GM23338 (cell line): Measurements from ENCODE around the gene SERPINB2. TPM values are rescaled to one million over a fixed set of nuclear protein-coding genes. Genes with fewer than 3 reads are reported as not detected.

Source experiments
- ATAC-seq: fragments of 200-7000 bp; cut with Tn5 transposase; 3 replicates; pipeline ENCODE4 v1.9.1; 2020
- DNase-seq: peaks from one replicate; pipeline ENCODE4 v3.0.0-alpha.2; 2015; ENCODE audit warnings: low spot score
- H2AFZ ChIP-seq: fragments of 200-600 bp; sonication (generic); 2 replicates; pipeline ENCODE4 v1.8.0; 2016; ENCODE audit warnings: antibody characterized with exemption, mild to moderate bottlenecking, moderate library complexity
- H3F3A ChIP-seq: fragments of 200-600 bp; sonication (generic); replicated peaks from 2 replicates; pipeline ENCODE4 v1.8.0; 2017; ENCODE audit warnings: antibody characterized with exemption, mixed run types, low read depth
- H3K27ac ChIP-seq: fragments of 200-600 bp; sonication (generic); 2 replicates; pipeline ENCODE4 v1.6.1; 2016; ENCODE audit warnings: low read depth
- H3K27me3 ChIP-seq: fragments of 200-600 bp; sonication (generic); 2 replicates; pipeline ENCODE4 v1.8.0; 2016; ENCODE audit warnings: mild to moderate bottlenecking, mixed run types, moderate library complexity; ENCODE audit not compliant: insufficient read depth
- H3K36me3 ChIP-seq: fragments of 200-600 bp; sonication (generic); 2 replicates; pipeline ENCODE4 v1.8.0; 2016; ENCODE audit warnings: mild to moderate bottlenecking; ENCODE audit not compliant: insufficient read depth
- H3K4me1 ChIP-seq: fragments of 200-600 bp; sonication (generic); 2 replicates; pipeline ENCODE4 v1.8.0; 2016; ENCODE audit warnings: mild to moderate bottlenecking, moderate library complexity; ENCODE audit not compliant: insufficient read depth
- H3K4me2 ChIP-seq: fragments of 200-600 bp; sonication (generic); 2 replicates; pipeline ENCODE4 v1.7.1; 2017; ENCODE audit warnings: mixed run types
- H3K4me3 ChIP-seq: fragments of 200-600 bp; sonication (generic); 2 replicates; pipeline ENCODE4 v1.6.1; 2016; ENCODE audit warnings: mixed run types
- H3K79me2 ChIP-seq: fragments of 200-600 bp; sonication (generic); replicated peaks from 2 replicates; pipeline ENCODE4 v1.8.0; 2017; ENCODE audit warnings: mild to moderate bottlenecking; ENCODE audit not compliant: insufficient read depth
- H3K9me2 ChIP-seq: fragments of 200-600 bp; sonication (generic); 2 replicates; pipeline ENCODE4 v1.8.0; 2017; ENCODE audit not compliant: insufficient read depth
- H4K20me1 ChIP-seq: fragments of 200-600 bp; sonication (generic); replicated peaks from 2 replicates; pipeline ENCODE4 v1.8.0; 2017; ENCODE audit warnings: mild to moderate bottlenecking; ENCODE audit not compliant: insufficient read depth
- H3K27ac Mint-ChIP-seq: 2 replicates; pipeline ENCODE4 v1.8.0; 2020; ENCODE audit warnings: inconsistent platforms, mild to moderate bottlenecking, moderate library complexity, mixed read lengths
- H3K27me3 Mint-ChIP-seq: 3 replicates; pipeline ENCODE4 v1.8.0; 2022; ENCODE audit warnings: low read depth, mild to moderate bottlenecking, moderate library complexity, mixed read lengths, inconsistent platforms; ENCODE audit not compliant: insufficient read depth, poor library complexity
- H3K36me3 Mint-ChIP-seq: 3 replicates; pipeline ENCODE4 v1.8.0; 2021; ENCODE audit warnings: low read depth, mild to moderate bottlenecking, inconsistent platforms, moderate library complexity, mixed read lengths
- H3K4me1 Mint-ChIP-seq: 3 replicates; pipeline ENCODE4 v1.8.0; 2020; ENCODE audit warnings: mild to moderate bottlenecking, inconsistent platforms, mixed read lengths
- H3K4me3 Mint-ChIP-seq: 3 replicates; pipeline ENCODE4 v1.8.0; 2021; ENCODE audit warnings: moderate library complexity, mild to moderate bottlenecking, inconsistent platforms, mixed read lengths
- H3K9me3 Mint-ChIP-seq: 3 replicates; pipeline ENCODE4 v1.8.0; 2020; ENCODE audit warnings: moderate library complexity, mild to moderate bottlenecking, inconsistent platforms, mixed read lengths
- POLR2AphosphoS5 ChIP-seq: IDR thresholded peaks from 2 replicates; pipeline ENCODE4 v1.6.1; 2016; ENCODE audit warnings: antibody characterized with exemption, low read depth
- REST ChIP-seq: IDR thresholded peaks from one replicate; pipeline ENCODE4 v1.6.1; 2018; ENCODE audit warnings: antibody characterized with exemption; ENCODE audit not compliant: unreplicated experiment
- STAT1 ChIP-seq: IDR thresholded peaks from one replicate; pipeline ENCODE4 v1.6.1; 2016; ENCODE audit warnings: antibody characterized with exemption; ENCODE audit not compliant: unreplicated experiment
- ZNF331 ChIP-seq: fragments of 250-450 bp; sonication (Bioruptor Pico); IDR thresholded peaks from 2 replicates; pipeline ENCODE4 v1.5.0; 2020; ENCODE audit warnings: low read depth, mild to moderate bottlenecking, moderate library complexity
- polyA plus RNA-seq: library from polyadenylated mRNA; unstranded; fragments of >200 nt; fragmentation: Nextera tagmentation; extraction: Ambion mirVana; gene quantifications from 2 replicates; pipeline ENCODE4 v1.2.1, GENCODE V29; 2016
- total RNA-seq: library from RNA; depleted of rRNA; stranded (reverse); fragments of >200 nt; shearing (Covaris generic); gene quantifications from 2 replicates; pipeline ENCODE4 v1.2.3, GENCODE V29; 2014
- TF ChIP-seq, protein P1 (sequence below): fragments of 250-450 bp; sonication (Bioruptor Pico); IDR thresholded peaks from 2 replicates; pipeline ENCODE4 v1.5.0; 2020; ENCODE audit warnings: mild to moderate bottlenecking, moderate library complexity

Gene SERPINB2
- total and polyA plus RNA-seq, 2 experiments from 2014 or later, result not detected

GRCh38 chr18:63892566-63892965 is 5.1 kb downstream of the SERPINB2 start:
- no peak overlapping the region for H3K27ac ChIP-seq
- no peaks in the 10 kb centered on the region for H3F3A ChIP-seq
- no peaks in the 10 kb centered on the region for H3K79me2 ChIP-seq
- H3K4me3 Mint-ChIP-seq, result no peak overlapping the region
- no peak for TF ChIP-seq REST
- TF ChIP-seq, protein P1, sequence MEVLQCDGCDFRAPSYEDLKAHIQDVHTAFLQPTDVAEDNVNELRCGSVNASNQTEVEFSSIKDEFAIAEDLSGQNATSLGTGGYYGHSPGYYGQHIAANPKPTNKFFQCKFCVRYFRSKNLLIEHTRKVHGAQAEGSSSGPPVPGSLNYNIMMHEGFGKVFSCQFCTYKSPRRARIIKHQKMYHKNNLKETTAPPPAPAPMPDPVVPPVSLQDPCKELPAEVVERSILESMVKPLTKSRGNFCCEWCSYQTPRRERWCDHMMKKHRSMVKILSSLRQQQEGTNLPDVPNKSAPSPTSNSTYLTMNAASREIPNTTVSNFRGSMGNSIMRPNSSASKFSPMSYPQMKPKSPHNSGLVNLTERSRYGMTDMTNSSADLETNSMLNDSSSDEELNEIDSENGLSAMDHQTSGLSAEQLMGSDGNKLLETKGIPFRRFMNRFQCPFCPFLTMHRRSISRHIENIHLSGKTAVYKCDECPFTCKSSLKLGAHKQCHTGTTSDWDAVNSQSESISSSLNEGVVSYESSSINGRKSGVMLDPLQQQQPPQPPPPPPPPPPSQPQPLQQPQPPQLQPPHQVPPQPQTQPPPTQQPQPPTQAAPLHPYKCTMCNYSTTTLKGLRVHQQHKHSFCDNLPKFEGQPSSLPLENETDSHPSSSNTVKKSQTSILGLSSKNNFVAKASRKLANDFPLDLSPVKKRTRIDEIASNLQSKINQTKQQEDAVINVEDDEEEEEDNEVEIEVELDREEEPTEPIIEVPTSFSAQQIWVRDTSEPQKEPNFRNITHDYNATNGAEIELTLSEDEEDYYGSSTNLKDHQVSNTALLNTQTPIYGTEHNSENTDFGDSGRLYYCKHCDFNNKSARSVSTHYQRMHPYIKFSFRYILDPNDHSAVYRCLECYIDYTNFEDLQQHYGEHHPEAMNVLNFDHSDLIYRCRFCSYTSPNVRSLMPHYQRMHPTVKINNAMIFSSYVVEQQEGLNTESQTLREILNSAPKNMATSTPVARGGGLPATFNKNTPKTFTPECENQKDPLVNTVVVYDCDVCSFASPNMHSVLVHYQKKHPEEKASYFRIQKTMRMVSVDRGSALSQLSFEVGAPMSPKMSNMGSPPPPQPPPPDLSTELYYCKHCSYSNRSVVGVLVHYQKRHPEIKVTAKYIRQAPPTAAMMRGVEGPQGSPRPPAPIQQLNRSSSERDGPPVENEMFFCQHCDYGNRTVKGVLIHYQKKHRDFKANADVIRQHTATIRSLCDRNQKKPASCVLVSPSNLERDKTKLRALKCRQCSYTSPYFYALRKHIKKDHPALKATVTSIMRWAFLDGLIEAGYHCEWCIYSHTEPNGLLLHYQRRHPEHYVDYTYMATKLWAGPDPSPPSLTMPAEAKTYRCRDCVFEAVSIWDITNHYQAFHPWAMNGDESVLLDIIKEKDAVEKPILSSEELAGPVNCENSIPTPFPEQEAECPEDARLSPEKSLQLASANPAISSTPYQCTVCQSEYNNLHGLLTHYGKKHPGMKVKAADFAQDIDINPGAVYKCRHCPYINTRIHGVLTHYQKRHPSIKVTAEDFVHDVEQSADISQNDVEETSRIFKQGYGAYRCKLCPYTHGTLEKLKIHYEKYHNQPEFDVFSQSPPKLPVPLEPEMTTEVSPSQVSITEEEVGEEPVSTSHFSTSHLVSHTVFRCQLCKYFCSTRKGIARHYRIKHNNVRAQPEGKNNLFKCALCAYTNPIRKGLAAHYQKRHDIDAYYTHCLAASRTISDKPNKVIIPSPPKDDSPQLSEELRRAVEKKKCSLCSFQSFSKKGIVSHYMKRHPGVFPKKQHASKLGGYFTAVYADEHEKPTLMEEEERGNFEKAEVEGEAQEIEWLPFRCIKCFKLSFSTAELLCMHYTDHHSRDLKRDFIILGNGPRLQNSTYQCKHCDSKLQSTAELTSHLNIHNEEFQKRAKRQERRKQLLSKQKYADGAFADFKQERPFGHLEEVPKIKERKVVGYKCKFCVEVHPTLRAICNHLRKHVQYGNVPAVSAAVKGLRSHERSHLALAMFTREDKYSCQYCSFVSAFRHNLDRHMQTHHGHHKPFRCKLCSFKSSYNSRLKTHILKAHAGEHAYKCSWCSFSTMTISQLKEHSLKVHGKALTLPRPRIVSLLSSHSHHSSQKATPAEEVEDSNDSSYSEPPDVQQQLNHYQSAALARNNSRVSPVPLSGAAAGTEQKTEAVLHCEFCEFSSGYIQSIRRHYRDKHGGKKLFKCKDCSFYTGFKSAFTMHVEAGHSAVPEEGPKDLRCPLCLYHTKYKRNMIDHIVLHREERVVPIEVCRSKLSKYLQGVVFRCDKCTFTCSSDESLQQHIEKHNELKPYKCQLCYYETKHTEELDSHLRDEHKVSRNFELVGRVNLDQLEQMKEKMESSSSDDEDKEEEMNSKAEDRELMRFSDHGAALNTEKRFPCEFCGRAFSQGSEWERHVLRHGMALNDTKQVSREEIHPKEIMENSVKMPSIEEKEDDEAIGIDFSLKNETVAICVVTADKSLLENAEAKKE (CRISPR knock-in tag), result no peak
- no peak for TF ChIP-seq ZNF331 (CRISPR knock-in tag)
- no peak for TF ChIP-seq STAT1
- TF ChIP-seq POLR2AphosphoS5, result no peak
- H3K27me3 Mint-ChIP-seq, result no peaks in the 10 kb centered on the region
- no peaks in the 10 kb centered on the region; the same call in 1 of the 2 replicates for H3K9me2 ChIP-seq
- no peaks in the 10 kb centered on the region for H3K4me1 ChIP-seq
- H4K20me1 ChIP-seq, result no peaks in the 10 kb centered on the region
- H3K4me2 ChIP-seq, result no peak overlapping the region
- no peaks in the 10 kb centered on the region for H3K36me3 Mint-ChIP-seq
- no peak overlapping the region for H2AFZ ChIP-seq
- no peak for DNase-seq
- H3K27me3 ChIP-seq, result no peaks in the 10 kb centered on the region
- no peaks in the 10 kb centered on the region for H3K9me3 Mint-ChIP-seq
- no peak for ATAC-seq
- no peak overlapping the region for H3K4me3 ChIP-seq
- H3K27ac Mint-ChIP-seq, result no peak overlapping the region
- H3K4me1 Mint-ChIP-seq, result peaks cover 6% of the 10 kb centered on the region
- H3K36me3 ChIP-seq, result no peaks in the 10 kb centered on the region
